CD4-positive, alpha-beta memory T cell (primary cell): ENCODE measurements around the gene SLC52A1. TPM values are rescaled to one million over a fixed set of nuclear protein-coding genes. Genes with fewer than 3 reads are reported as not detected.
A peak's percentile ranks its signal among the peaks of the same experiment; 100 is the strongest.

Source experiments
- CTCF ChIA-PET: fragments of 350-600 bp; sonication (Branson Sonifier 250); formaldehyde crosslinking; loops from one replicate; lab custom pipeline; 2021; ENCODE audit warnings: inconsistent platforms; ENCODE audit not compliant: partially characterized antibody; lab: Charles Lee
- POLR2A ChIA-PET: fragments of 350-600 bp; sonication (Branson Sonifier 250); formaldehyde crosslinking; loops from one replicate; lab custom pipeline; 2021; ENCODE audit not compliant: partially characterized antibody; lab: Charles Lee
- DNase-seq, 5 donors: peaks; one replicate each; pipeline versions ENCODE4 v3.0.0 to v3.0.0-alpha.2; 2020 to 2022; ENCODE audit warnings: mixed read lengths in 1 of 5
- H3K27ac ChIP-seq: one replicate; pipeline ENCODE4 v1.7.0; 2013; ENCODE audit warnings: low read depth, low read length
- H3K27me3 ChIP-seq: 2 replicates; pipeline ENCODE4 v1.7.0; 2013; ENCODE audit warnings: mild to moderate bottlenecking, low read length, moderate library complexity; ENCODE audit not compliant: insufficient read depth
- H3K36me3 ChIP-seq: 2 replicates; pipeline ENCODE4 v1.7.0; 2013; ENCODE audit warnings: mild to moderate bottlenecking, low read length, moderate library complexity; ENCODE audit not compliant: insufficient read depth
- H3K4me1 ChIP-seq: 2 replicates; pipeline ENCODE4 v1.7.0; 2013; ENCODE audit warnings: mild to moderate bottlenecking, low read length, moderate library complexity; ENCODE audit not compliant: insufficient read depth
- H3K4me3 ChIP-seq, 2 donors: one replicate each; pipeline ENCODE4 v1.7.0; 2013; ENCODE audit warnings: low read length in 2 of 2, mild to moderate bottlenecking in 1 of 2
- H3K9me3 ChIP-seq, 2 donors: one replicate each; pipeline ENCODE4 v1.7.0; 2013; ENCODE audit warnings: low read length in 2 of 2, control low read depth in 1 of 2; ENCODE audit not compliant: control insufficient read depth in 1 of 2
- H3K27ac Mint-ChIP-seq, 7 donors: one replicate each; pipeline ENCODE4 v1.8.0; 2020 to 2021; ENCODE audit warnings: mixed read lengths in 7 of 7, mild to moderate bottlenecking in 6 of 7, inconsistent platforms in 3 of 7, moderate library complexity in 3 of 7
- H3K27me3 Mint-ChIP-seq, 2 donors: one replicate each; pipeline ENCODE4 v1.8.0; 2020 to 2021; ENCODE audit warnings: mixed read lengths in 2 of 2
- H3K36me3 Mint-ChIP-seq, 2 donors: one replicate each; pipeline ENCODE4 v1.8.0; 2020 to 2021; ENCODE audit warnings: mixed read lengths in 2 of 2, inconsistent platforms in 1 of 2, mild to moderate bottlenecking in 1 of 2
- H3K4me1 Mint-ChIP-seq, 4 donors: one replicate each; pipeline ENCODE4 v1.8.0; 2020 to 2021; ENCODE audit warnings: mixed read lengths in 4 of 4, mild to moderate bottlenecking in 1 of 4
- H3K4me3 Mint-ChIP-seq, 8 donors: one replicate each; pipeline ENCODE4 v1.8.0; 2020 to 2021; ENCODE audit warnings: mixed read lengths in 8 of 8, mild to moderate bottlenecking in 7 of 8, moderate library complexity in 6 of 8, inconsistent platforms in 3 of 8
- H3K9me3 Mint-ChIP-seq, 8 donors: one replicate each; pipeline ENCODE4 v1.8.0; 2020 to 2021; ENCODE audit warnings: mixed read lengths in 8 of 8, mild to moderate bottlenecking in 5 of 8, inconsistent platforms in 3 of 8, moderate library complexity in 1 of 8
- intact Hi-C: fragments of 100-400 bp; cut with micrococcal nuclease; formaldehyde crosslinking; loops from one replicate; pipeline ENCODE4 v1.15.1; 2023
- polyA plus RNA-seq, 2 donors: library from polyadenylated mRNA; unstranded; fragments of 300-500 nt; fragmentation: Illumina TruSeq; gene quantifications; one replicate each; pipeline ENCODE4 v1.2.3, GENCODE V29; 2021
- total RNA-seq, 2 experiments: library from RNA; stranded (reverse); gene quantifications; one replicate each; pipeline ENCODE4 v1.2.3, GENCODE V29; 2021

Gene SLC52A1
- total and polyA plus RNA-seq, 4 experiments from 2014 or later, result 0.20 to 0.58 (median 0.41) TPM

GRCh38 chr17:5069724-5070123, 34.5 kb upstream of the SLC52A1 start:
- ChIA-PET POLR2A (no interaction called here), CTCF (interaction anchor here (0.6 kb wide), 1 partner anchor 24 kb away, joined by 4 read pairs; no protein-coding TSS in a partner anchor)
- Mint-ChIP-seq H3K27ac (no peak overlapping the region), H3K4me1 (peaks cover 0 to 2% (median 0%) of the 10 kb centered on the region in 4 donors), H3K4me3 (no peak overlapping the region), H3K27me3 (no peaks in the 10 kb centered on the region), H3K9me3 (no peaks in the 10 kb centered on the region), H3K36me3 (no peaks in the 10 kb centered on the region)
- Histone ChIP-seq H3K4me3 (no peak overlapping the region), H3K4me1 (no peaks in the 10 kb centered on the region), H3K9me3 (no peaks in the 10 kb centered on the region), H3K27me3 (no peaks in the 10 kb centered on the region), H3K36me3 (no peaks in the 10 kb centered on the region), H3K27ac (no peak overlapping the region)
- no peak for DNase-seq
- intact Hi-C loops, result no loop called here

GRCh38 chr17:5068236-5068635, 33.0 kb upstream of the SLC52A1 start:
- Histone ChIP-seq H3K4me3 (no peak overlapping the region), H3K9me3 (no peaks in the 10 kb centered on the region), H3K4me1 (no peaks in the 10 kb centered on the region), H3K36me3 (no peaks in the 10 kb centered on the region), H3K27me3 (no peaks in the 10 kb centered on the region), H3K27ac (no peak overlapping the region)
- Mint-ChIP-seq H3K27me3 (no peaks in the 10 kb centered on the region), H3K36me3 (no peaks in the 10 kb centered on the region), H3K4me1 (peaks cover 0 to 3% (median 0%) of the 10 kb centered on the region in 4 donors), H3K27ac (peak overlapping the region in 2 of 7 donors; percentile 19 to 21), H3K4me3 (no peak overlapping the region), H3K9me3 (no peaks in the 10 kb centered on the region)
- intact Hi-C loops, result no loop called here
- ChIA-PET CTCF (interaction anchor here (2.5 kb wide), 1 partner anchor 37 kb away, joined by 12 read pairs; no protein-coding TSS in a partner anchor), POLR2A (interaction anchor here (0.7 to 1.8 kb wide), 2 partner anchors 10 to 19 kb away, joined by 4 read pairs; partner anchors contain the start of gene ZFP3)
- DNase-seq, result no peak

- H3K4me3 Mint-ChIP-seq, result no peak overlapping the region
- no peaks in the 10 kb centered on the region for H3K36me3 Mint-ChIP-seq
- H3K27ac Mint-ChIP-seq, result no peak overlapping the region
- no peaks in the 10 kb centered on the region for H3K9me3 ChIP-seq
- CTCF ChIA-PET, result interaction anchor here (6.7 kb wide), 1 partner anchor 34 kb away, joined by 271 read pairs; the partner anchor contains the start of gene SLC52A1
- H3K27me3 Mint-ChIP-seq, result no peaks in the 10 kb centered on the region
- no peaks in the 10 kb centered on the region for H3K9me3 Mint-ChIP-seq
- no peaks in the 10 kb centered on the region for H3K27me3 ChIP-seq
- H3K4me1 Mint-ChIP-seq, result peaks cover 3 to 10% (median 7%) of the 10 kb centered on the region in 4 donors
- H3K27ac ChIP-seq, result no peak overlapping the region
- no peaks in the 10 kb centered on the region for H3K36me3 ChIP-seq
- no peaks in the 10 kb centered on the region for H3K4me1 ChIP-seq
- POLR2A ChIA-PET, result no interaction called here
- intact Hi-C loops, result no loop called here
- DNase-seq, result no peak
- H3K4me3 ChIP-seq, result no peak overlapping the region
These were observed 30.1 kb upstream of the SLC52A1 start for GRCh38 chr17:5065227-5065744.

- no peak for DNase-seq
- H3K4me3 ChIP-seq, result no peak overlapping the region
- peaks cover 5 to 11% of the 10 kb centered on the region in 2 donors for H3K36me3 Mint-ChIP-seq
- peaks cover 0 to 1% of the 10 kb centered on the region in 2 donors for H3K27me3 Mint-ChIP-seq
- ChIA-PET CTCF (interaction anchor here (0.6 to 4.8 kb wide), 3 partner anchors 20 to 156 kb away, joined by 3 to 28 read pairs (median 4); no protein-coding TSS in a partner anchor), POLR2A (interaction anchor here (0.8 kb wide), 1 partner anchor 13 kb away, joined by 3 read pairs; no protein-coding TSS in a partner anchor)
- H3K36me3 ChIP-seq, result no peaks in the 10 kb centered on the region
- H3K27me3 ChIP-seq, result no peaks in the 10 kb centered on the region
- H3K9me3 ChIP-seq, result no peaks in the 10 kb centered on the region
- H3K27ac Mint-ChIP-seq, result peak overlapping the region in 2 of 7 donors; percentile 22 to 35
- peaks cover 2% of the 10 kb centered on the region for H3K4me1 ChIP-seq
- peaks cover under 1 to 3% (median 1%) of the 10 kb centered on the region in 4 donors for H3K4me1 Mint-ChIP-seq
- H3K4me3 Mint-ChIP-seq, result no peak overlapping the region
- no peaks in the 10 kb centered on the region for H3K9me3 Mint-ChIP-seq
- intact Hi-C loops, result no loop called here
- H3K27ac ChIP-seq, result no peak overlapping the region
These were observed 20.3 kb upstream of the SLC52A1 start for GRCh38 chr17:5055543-5055942.

- Mint-ChIP-seq H3K4me3 (peak overlapping the region in 2 of 8 donors; percentile 79 to 89), H3K9me3 (no peaks in the 10 kb centered on the region), H3K4me1 (peaks cover 30 to 51% (median 40%) of the 10 kb centered on the region in 4 donors), H3K36me3 (peaks cover 7 to 16% of the 10 kb centered on the region in 2 donors), H3K27me3 (no peaks in the 10 kb centered on the region), H3K27ac (peak overlapping the region in 5 of 7 donors; percentile 72 to 98 (median 94))
- Histone ChIP-seq H3K36me3 (no peaks in the 10 kb centered on the region), H3K27ac (no peak overlapping the region), H3K4me3 (no peak overlapping the region), H3K9me3 (no peaks in the 10 kb centered on the region), H3K27me3 (no peaks in the 10 kb centered on the region), H3K4me1 (peaks cover 51% of the 10 kb centered on the region)
- intact Hi-C loops, result no loop called here
- DNase-seq, result no peak
- ChIA-PET POLR2A (interaction anchor here (1.1 to 7.9 kb wide), 11 partner anchors 10 to 260 kb away, joined by 3 to 146 read pairs (median 8); partner anchors contain the start of genes CAMTA2, INCA1, KIF1C and PFN1), CTCF (interaction anchor here (0.9 to 10.9 kb wide), 3 partner anchors 11 to 149 kb away, joined by 3 to 127 read pairs (median 23); no protein-coding TSS in a partner anchor)
These were observed 15.1 kb upstream of the SLC52A1 start for GRCh38 chr17:5050278-5050677.

GRCh38 chr17:5049314-5049841, 14.2 kb upstream of the SLC52A1 start:
- H3K27ac ChIP-seq, result peak overlapping the region; percentile 42
- H3K36me3 Mint-ChIP-seq, result peaks cover 7 to 12% of the 10 kb centered on the region in 2 donors
- ChIA-PET CTCF (interaction anchor here (0.7 to 10.9 kb wide), 8 partner anchors 9 to 1181 kb away, joined by 3 to 127 read pairs (median 5); partner anchors contain the start of gene SLC52A1), POLR2A (interaction anchor here (0.6 to 7.9 kb wide), 17 partner anchors 9 to 437 kb away, joined by 3 to 146 read pairs (median 7); partner anchors contain the start of genes CAMTA2, DERL2, INCA1 and KIF1C)
- H3K27ac Mint-ChIP-seq, result peak overlapping the region; percentile 93 to 98 (median 95)
- peak; percentile 79 to 89 (median 85) for DNase-seq
- peaks cover 32 to 60% (median 47%) of the 10 kb centered on the region in 4 donors for H3K4me1 Mint-ChIP-seq
- no peaks in the 10 kb centered on the region for H3K27me3 Mint-ChIP-seq
- intact Hi-C loops, result loop anchor here (1.0 kb wide), 2 partner anchors 13 to 18 kb away; no protein-coding TSS in a partner anchor
- peak overlapping the region in 7 of 8 donors; percentile 61 to 89 (median 74) for H3K4me3 Mint-ChIP-seq
- no peaks in the 10 kb centered on the region for H3K36me3 ChIP-seq
- H3K27me3 ChIP-seq, result no peaks in the 10 kb centered on the region
- no peaks in the 10 kb centered on the region for H3K9me3 Mint-ChIP-seq
- no peaks in the 10 kb centered on the region for H3K9me3 ChIP-seq
- no peak overlapping the region for H3K4me3 ChIP-seq
- peaks cover 60% of the 10 kb centered on the region for H3K4me1 ChIP-seq
